ENCODE results near the gene MAPK11.

The MAPK11 gene

DNA sequence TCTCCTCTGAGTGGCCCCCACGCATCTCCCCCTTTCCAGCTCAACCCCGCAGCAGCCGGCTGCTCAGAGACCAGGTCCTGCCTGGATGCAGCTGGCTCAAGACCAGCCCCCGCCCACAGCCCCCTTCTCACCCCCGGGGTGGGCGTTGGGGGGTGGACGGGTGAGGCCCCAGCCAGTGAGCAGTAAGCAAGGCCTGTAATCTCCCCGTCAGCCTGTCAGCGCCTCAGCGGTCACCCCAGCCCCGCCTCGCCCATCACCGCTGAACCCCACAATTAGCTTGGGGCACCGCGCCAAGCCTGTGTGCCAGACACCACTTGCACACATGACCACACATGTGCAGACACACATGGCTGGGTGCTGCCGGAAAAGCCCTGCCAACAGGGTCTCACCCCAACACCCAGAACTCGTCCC, 31.4 kb upstream of the MAPK11 start:
- no peak overlapping the region for H3K4me3 ChIP-seq (ENCODE audit: extremely low read depth, insufficient read depth, low read length, poor library complexity, severe bottlenecking)
- peaks cover 34% of the 10 kb centered on the region for H3K36me3 ChIP-seq (ENCODE audit: control insufficient read depth, insufficient read depth, low read length)
- 96 to 97% methylated on average over 13 to 16 of the region's 17 CpGs for WGBS, 2 experiments (ENCODE audit: insufficient coverage in 2 of 2)
- peaks cover 45% of the 10 kb centered on the region for H3K4me1 ChIP-seq (ENCODE audit: control insufficient read depth, insufficient read depth, low read length, poor library complexity, severe bottlenecking)
- no peak overlapping the region for H3K27ac ChIP-seq (ENCODE audit: low read depth, low read length, severe bottlenecking)
- no peaks in the 10 kb centered on the region for H3K9me3 ChIP-seq (ENCODE audit: control insufficient read depth, low read length)

DNA sequence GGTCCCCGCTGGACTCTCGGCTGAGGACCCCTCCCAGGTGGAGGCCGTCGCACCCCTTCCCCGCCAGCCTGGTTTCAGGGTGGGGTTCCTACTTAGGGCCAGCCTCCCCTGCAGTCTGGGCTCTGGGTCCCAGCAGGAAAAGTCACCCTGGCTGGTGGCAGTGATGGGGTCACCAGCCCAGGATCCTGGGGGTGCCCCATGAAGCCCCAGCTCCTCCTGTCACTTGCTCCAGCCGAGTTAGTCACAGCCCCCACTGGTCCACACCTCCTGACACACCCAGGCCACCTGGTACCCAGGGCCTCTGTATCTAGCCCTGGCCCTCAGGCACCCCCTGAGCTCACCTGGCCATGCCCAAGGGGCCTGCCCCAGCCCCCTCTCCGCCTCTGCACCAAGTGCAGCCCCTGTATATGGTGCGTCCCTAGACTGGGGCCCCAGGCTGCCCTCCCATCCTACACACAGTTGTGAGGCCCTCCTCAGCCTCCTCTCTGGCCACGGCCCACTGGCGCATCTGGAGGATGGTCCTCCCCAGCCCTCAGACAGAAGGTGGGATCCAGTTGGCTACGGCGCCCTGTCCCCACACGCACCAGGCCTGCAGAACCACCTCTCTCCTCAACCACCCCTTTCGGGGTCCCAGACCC, 30.6 kb upstream of the MAPK11 start:
- H3K27ac ChIP-seq (ENCODE audit: low read depth, low read length, severe bottlenecking): no peak overlapping the region
- no peaks in the 10 kb centered on the region for H3K9me3 ChIP-seq (ENCODE audit: control insufficient read depth, low read length)
- 75 to 81% methylated on average over 9 to 13 of the region's 14 CpGs for WGBS, 2 experiments (ENCODE audit: insufficient coverage in 2 of 2)
- peaks cover 43% of the 10 kb centered on the region for H3K4me1 ChIP-seq (ENCODE audit: control insufficient read depth, insufficient read depth, low read length, poor library complexity, severe bottlenecking)
- peaks cover 34% of the 10 kb centered on the region for H3K36me3 ChIP-seq (ENCODE audit: control insufficient read depth, insufficient read depth, low read length)
- H3K4me3 ChIP-seq (ENCODE audit: extremely low read depth, insufficient read depth, low read length, poor library complexity, severe bottlenecking): no peak overlapping the region

DNA sequence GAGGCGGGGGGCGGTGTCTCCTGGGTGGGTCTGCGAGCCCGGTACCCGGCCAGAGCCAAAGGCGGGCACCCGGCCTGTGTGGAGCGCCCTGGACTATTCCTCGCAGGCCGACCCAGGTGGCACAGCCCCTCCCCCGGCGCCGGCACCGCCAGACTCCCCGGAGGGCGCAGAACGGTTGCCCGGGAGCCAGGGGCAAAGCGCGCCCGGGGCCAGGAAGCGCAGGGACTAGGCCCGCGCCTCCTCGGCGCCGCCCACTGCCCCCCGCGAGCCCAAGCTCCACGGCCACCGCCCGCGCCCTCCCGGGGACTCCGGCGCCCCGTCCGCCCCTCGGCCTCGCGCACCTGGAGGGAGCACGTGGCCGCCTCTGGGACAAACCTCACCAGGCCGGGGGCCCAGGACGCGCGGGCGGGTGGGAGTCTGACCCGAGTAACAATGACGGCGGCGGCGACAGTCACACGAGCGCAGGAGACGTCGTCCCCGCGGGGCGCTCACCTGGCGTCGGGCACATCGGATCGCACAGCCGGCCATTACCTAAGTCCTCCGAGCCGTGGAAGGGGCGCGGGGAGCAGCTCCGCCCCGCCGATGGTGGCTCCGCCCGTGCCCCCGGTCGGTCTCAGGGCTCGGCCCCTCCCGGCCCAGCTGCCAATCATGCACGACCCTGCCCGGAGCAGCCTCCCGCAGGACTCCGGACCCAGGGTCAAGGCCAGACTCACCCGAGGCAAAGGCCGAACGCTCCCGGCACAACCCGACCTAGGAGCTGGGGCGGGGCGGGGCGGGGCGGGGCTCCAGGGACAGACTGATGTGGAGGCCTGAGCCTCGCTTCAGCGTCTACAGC, 29.8 kb upstream of the MAPK11 start:
- Histone ChIP-seq H3K4me3 (ENCODE audit: extremely low read depth, insufficient read depth, low read length, poor library complexity, severe bottlenecking) (peak overlapping the region; percentile 24), H3K27ac (ENCODE audit: low read depth, low read length, severe bottlenecking) (no peak overlapping the region), H3K9me3 (ENCODE audit: control insufficient read depth, low read length) (no peaks in the 10 kb centered on the region), H3K4me1 (ENCODE audit: control insufficient read depth, insufficient read depth, low read length, poor library complexity, severe bottlenecking) (peaks cover 37% of the 10 kb centered on the region), H3K36me3 (ENCODE audit: control insufficient read depth, insufficient read depth, low read length) (peaks cover 32% of the 10 kb centered on the region)
- 10 to 14% methylated on average over 67 to 90 of the region's 93 CpGs for whole genome bisulfite sequencing, 2 experiments (ENCODE audit: insufficient coverage in 2 of 2)

DNA sequence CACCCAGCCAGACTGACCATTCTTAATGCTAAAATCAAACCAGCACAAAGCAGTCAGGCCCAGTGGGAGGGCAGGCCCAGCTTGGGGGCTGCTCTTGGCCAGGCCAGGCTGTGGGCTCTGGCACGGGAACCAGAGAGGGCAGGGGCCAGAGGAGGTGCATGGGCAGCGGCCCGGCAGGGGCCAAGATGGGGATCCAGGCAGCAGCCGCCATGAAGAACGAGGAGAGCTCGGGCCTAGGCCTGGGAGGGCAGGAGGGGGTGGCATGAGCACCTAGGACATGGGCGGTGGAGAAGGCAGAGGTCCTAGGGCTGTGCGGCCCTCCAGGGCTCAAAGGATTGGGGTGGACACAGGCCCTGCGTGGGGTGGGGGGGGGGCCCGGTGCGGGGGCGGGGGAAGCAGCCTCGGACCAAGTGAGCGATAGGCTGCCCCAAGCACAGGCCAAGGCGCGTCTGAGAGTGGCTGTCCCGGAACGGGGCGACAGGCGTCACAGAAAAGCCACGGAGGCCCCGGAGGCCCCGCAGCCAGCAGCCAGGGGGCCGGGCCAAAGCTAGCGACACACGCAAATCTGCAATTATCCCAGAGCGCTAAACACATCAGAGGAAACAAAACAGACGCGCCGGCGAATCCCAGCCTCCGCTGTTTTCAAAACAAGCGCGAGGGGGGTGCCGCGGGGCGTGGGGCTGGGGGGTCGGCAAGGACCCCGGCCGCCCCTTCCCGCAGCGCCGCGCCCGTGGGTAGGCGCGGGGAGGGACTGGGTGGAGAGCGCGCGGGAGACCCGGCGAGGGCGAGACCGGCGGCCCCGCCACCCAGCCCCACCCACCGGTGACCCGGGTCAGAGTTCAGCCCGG, 29.0 kb upstream of the MAPK11 start:
- Histone ChIP-seq H3K9me3 (ENCODE audit: control insufficient read depth, low read length) (no peaks in the 10 kb centered on the region), H3K4me1 (ENCODE audit: control insufficient read depth, insufficient read depth, low read length, poor library complexity, severe bottlenecking) (peaks cover 33% of the 10 kb centered on the region), H3K4me3 (ENCODE audit: extremely low read depth, insufficient read depth, low read length, poor library complexity, severe bottlenecking) (peak overlapping the region; percentile 24), H3K27ac (ENCODE audit: low read depth, low read length, severe bottlenecking) (no peak overlapping the region), H3K36me3 (ENCODE audit: control insufficient read depth, insufficient read depth, low read length) (peaks cover 35% of the 10 kb centered on the region)
- 36 to 40% methylated on average over 23 to 53 of the region's 59 CpGs for WGBS, 2 experiments (ENCODE audit: insufficient coverage in 2 of 2)

DNA sequence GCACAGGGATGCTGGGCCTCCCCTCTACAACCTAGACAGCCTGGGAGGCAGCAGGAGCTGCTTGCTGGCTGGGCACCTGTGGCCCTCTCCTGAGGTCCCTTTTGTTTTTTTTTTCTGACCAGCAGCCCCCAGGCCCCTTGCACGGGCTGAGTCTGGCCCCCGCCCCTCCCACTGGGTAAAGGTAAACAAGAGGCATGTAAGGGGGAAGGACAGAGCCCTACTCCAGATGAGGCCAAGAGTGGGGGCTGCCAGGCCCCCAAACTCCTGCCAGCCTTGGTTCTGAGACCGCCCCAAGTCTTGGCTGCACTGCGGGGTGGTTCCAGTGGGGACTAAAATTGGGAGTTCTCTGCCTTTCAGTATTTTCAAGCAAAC, 28.1 kb upstream of the MAPK11 start:
- Histone ChIP-seq H3K27ac (ENCODE audit: low read depth, low read length, severe bottlenecking) (no peak overlapping the region), H3K36me3 (ENCODE audit: control insufficient read depth, insufficient read depth, low read length) (peaks cover 26% of the 10 kb centered on the region), H3K4me1 (ENCODE audit: control insufficient read depth, insufficient read depth, low read length, poor library complexity, severe bottlenecking) (peaks cover 32% of the 10 kb centered on the region), H3K9me3 (ENCODE audit: control insufficient read depth, low read length) (no peaks in the 10 kb centered on the region), H3K4me3 (ENCODE audit: extremely low read depth, insufficient read depth, low read length, poor library complexity, severe bottlenecking) (no peak overlapping the region)
- 100% methylated on average over 1 to 2 of the region's 4 CpGs for WGBS, 2 experiments (ENCODE audit: insufficient coverage in 2 of 2)

DNA sequence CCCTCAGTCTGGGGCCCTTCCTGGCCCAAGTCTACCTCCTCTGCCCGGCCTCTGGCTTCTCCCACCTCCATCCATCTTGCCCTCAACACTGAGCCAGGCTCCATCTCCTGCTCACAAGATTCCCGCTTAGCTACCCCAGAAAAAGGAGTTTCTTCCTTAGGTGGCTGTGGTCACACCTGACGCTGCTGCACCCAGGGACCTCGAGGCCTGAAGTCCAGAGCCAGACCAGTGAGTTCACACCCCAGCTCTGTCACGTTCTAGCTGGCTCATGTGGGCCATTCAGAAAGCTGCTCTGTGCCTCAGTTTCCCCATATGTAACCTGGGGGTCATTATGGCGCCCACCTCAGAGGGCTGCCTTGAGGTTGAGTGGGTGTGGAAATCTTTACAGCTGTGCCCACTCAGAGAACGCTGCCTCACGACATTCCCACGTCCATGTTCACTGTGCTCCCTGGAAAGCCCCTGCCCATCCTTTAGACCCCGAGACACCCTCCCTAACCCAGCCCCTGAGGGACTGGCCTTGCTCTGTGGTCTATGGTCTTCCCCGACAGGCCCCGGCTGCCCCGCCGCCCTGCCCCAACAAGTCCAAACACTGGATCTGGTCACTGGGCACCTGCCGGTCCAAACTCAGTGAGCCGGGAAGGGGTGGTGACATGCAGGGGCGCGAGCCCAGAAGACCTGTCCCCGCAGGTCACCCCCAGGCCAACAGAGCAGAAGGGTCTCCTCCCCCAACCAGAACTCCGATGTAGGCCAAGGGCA, 27.5 kb upstream of the MAPK11 start:
- Histone ChIP-seq H3K4me3 (ENCODE audit: extremely low read depth, insufficient read depth, low read length, poor library complexity, severe bottlenecking) (no peak overlapping the region), H3K36me3 (ENCODE audit: control insufficient read depth, insufficient read depth, low read length) (peaks cover 25% of the 10 kb centered on the region), H3K9me3 (ENCODE audit: control insufficient read depth, low read length) (no peaks in the 10 kb centered on the region), H3K27ac (ENCODE audit: low read depth, low read length, severe bottlenecking) (no peak overlapping the region), H3K4me1 (ENCODE audit: control insufficient read depth, insufficient read depth, low read length, poor library complexity, severe bottlenecking) (peaks cover 32% of the 10 kb centered on the region)
- 92 to 95% methylated on average over 17 of the region's 20 CpGs for WGBS, 2 experiments (ENCODE audit: insufficient coverage in 2 of 2)

DNA sequence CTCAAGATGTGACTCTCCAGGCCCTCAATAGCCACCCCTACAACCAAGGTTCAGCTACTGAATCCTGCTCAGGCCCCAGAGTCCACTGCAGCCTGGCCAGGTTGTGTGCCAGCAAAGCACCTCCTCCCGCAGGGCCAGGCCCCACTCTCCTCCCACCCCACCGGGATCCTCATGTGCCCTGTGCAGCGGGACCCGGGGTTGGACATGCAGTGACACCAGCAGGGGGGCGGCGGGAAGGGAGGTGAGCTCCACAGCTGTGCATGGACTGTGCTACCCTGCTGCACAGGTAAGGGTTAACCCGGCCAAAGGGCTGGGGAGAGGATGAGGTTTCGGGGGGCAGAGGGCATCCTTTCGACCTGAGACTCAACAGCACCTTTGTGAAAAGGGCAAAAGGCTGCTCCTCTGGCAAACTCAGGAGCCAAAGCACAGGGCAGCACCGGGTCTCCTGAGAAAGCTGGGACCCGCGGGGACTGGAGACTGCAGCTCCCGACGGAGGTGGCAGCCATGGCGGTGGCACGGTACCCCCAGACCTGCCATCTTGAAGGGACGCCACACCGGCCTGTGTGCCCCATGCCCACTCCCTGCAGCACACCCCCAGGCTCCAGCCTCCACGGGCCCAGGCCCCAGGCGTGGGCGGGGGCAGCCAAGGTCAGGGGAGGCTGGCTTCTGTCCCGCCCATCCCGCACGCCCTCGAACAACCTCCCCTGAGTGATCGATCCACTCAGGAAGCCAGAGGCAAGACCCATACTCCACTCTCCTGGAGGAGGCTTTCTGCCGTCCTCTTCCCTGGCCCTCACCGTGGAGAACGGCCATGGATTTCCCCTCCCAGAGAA, 26.7 kb upstream of the MAPK11 start:
- Histone ChIP-seq H3K4me3 (ENCODE audit: extremely low read depth, insufficient read depth, low read length, poor library complexity, severe bottlenecking) (no peak overlapping the region), H3K36me3 (ENCODE audit: control insufficient read depth, insufficient read depth, low read length) (peaks cover 26% of the 10 kb centered on the region), H3K4me1 (ENCODE audit: control insufficient read depth, insufficient read depth, low read length, poor library complexity, severe bottlenecking) (peaks cover 35% of the 10 kb centered on the region), H3K27ac (ENCODE audit: low read depth, low read length, severe bottlenecking) (no peak overlapping the region), H3K9me3 (ENCODE audit: control insufficient read depth, low read length) (no peaks in the 10 kb centered on the region)
- WGBS, 2 experiments (ENCODE audit: insufficient coverage in 2 of 2): 92 to 94% methylated on average over 23 to 25 of the region's 29 CpGs

DNA sequence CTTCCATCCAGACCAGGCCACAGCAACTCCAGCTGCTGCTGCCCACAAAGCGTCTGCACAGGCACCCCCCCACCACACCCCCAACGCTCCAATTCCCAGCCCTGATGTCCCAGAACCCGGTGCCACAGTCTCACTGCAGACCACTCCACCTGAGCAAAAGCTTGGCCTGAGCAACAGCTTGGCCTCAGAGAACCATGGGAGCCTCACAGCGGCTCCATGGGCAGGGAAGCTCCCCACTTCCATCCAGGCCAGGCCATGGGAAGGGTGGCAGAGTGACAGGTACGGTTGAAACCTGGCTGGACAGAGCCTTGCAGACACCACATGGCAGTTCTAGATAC, 24.1 kb upstream of the MAPK11 start:
- Histone ChIP-seq H3K36me3 (ENCODE audit: control insufficient read depth, insufficient read depth, low read length) (peaks cover 40% of the 10 kb centered on the region), H3K9me3 (ENCODE audit: control insufficient read depth, low read length) (no peaks in the 10 kb centered on the region), H3K4me3 (ENCODE audit: extremely low read depth, insufficient read depth, low read length, poor library complexity, severe bottlenecking) (no peak overlapping the region), H3K27ac (ENCODE audit: low read depth, low read length, severe bottlenecking) (peak overlapping the region; percentile 96), H3K4me1 (ENCODE audit: control insufficient read depth, insufficient read depth, low read length, poor library complexity, severe bottlenecking) (peaks cover 20% of the 10 kb centered on the region)
- 83 to 88% methylated on average over 2 to 5 of the region's 5 CpGs for WGBS, 2 experiments (ENCODE audit: insufficient coverage in 2 of 2)

DNA sequence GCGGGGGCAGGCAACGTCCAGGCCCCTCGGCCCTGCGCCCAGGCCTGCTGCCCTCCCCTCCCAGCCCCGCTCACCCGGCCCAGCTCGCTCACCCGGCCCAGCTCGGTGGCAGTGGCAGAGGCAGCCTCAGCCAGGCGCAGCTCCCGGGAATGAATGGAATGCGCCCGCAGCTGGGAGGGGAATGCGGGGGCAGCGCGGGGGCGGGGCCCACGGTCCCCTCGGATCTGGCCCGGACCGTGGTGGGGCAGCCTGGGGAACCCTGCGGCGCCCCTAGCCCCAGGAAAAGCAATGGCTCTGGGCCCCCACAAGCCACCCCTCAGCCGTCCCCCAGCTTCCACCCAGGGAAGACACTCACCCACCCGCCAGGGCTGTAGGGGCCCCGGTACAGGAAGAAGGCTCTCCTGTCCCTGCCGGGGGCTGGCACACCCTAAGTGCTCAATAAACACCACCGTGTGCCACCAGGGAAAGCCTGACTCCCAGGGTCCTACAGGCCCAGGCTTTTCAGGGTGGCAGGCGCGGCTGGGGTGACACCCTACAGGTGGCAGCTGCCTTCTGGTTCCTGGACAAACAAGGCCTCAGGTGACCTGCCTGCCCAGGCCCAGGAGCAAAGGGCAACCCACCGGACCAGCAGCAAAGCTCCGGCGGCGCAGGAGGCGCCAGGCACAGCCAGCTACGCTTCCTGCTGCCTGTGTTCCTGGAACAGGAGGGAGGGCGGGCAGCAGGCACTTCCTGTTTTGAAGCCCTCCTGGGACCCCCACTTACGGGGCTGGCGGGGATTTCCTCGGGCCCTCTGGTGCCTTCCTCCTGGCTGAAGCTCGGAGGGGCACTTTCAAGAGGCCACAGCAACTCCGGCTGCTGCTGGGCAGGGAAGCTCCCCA, 23.5 kb upstream of the MAPK11 start:
- H3K9me3 ChIP-seq (ENCODE audit: control insufficient read depth, low read length): no peaks in the 10 kb centered on the region
- H3K27ac ChIP-seq (ENCODE audit: low read depth, low read length, severe bottlenecking): peak overlapping the region; percentile 96
- H3K36me3 ChIP-seq (ENCODE audit: control insufficient read depth, insufficient read depth, low read length): peaks cover 46% of the 10 kb centered on the region
- H3K4me1 ChIP-seq (ENCODE audit: control insufficient read depth, insufficient read depth, low read length, poor library complexity, severe bottlenecking): peaks cover 20% of the 10 kb centered on the region
- H3K4me3 ChIP-seq (ENCODE audit: extremely low read depth, insufficient read depth, low read length, poor library complexity, severe bottlenecking): peak overlapping the region; percentile 1
- 27 to 30% methylated on average over 27 to 34 of the region's 42 CpGs for WGBS, 2 experiments (ENCODE audit: insufficient coverage in 2 of 2)
